Right lobe of liver (tissue), 6 donors: Measurements from ENCODE around the gene NDUFA12. TPM values are rescaled to one million over a fixed set of nuclear protein-coding genes. Genes with fewer than 3 reads are reported as not detected.

Source experiments
- ATAC-seq, 4 donors: fragments of 200-7000 bp; cut with Tn5 transposase; one replicate each; pipeline ENCODE4 v1.9.1; 2020; ENCODE audit warnings: mild to moderate bottlenecking in 4 of 4, moderate library complexity in 4 of 4
- DNase-seq, 3 donors: peaks; one replicate each; pipeline ENCODE4 v3.0.0-alpha.2; 2020
- H3K27ac ChIP-seq, 3 donors: fragments of 200-600 bp; one replicate each; pipeline ENCODE4 v1.8.0; 2022
- H3K27me3 ChIP-seq, 2 donors: fragments of 200-600 bp; one replicate each; pipeline ENCODE4 v1.8.0; 2022
- H3K36me3 ChIP-seq, 4 donors: fragments of 200-600 bp; sonication (generic) in 1 of 4; one replicate each; pipeline versions ENCODE4 v1.5.1 to v1.8.0; 2017 to 2022; ENCODE audit warnings: control low read depth in 1 of 4
- H3K4me1 ChIP-seq, 4 donors: fragments of 200-600 bp; sonication (generic) in 1 of 4; one replicate each; pipeline versions ENCODE4 v1.5.1 to v1.8.0; 2017 to 2022; ENCODE audit warnings: control low read depth in 1 of 4
- H3K4me3 ChIP-seq, 3 donors: fragments of 200-600 bp; one replicate each; pipeline ENCODE4 v1.8.0; 2022
- H3K9me3 ChIP-seq, 4 donors: fragments of 200-600 bp; sonication (generic) in 1 of 4; one replicate each; pipeline versions ENCODE4 v1.5.1 to v1.8.0; 2017 to 2022; ENCODE audit warnings: control low read depth in 1 of 4
- CTCF ChIP-seq, 4 donors: fragments of 200-600 bp in 3 of 4; fragments of 450-650 bp in 1 of 4; IDR thresholded peaks; one replicate each; pipeline versions ENCODE4 v1.5.1 to v1.8.0; 2016 to 2022; ENCODE audit warnings: antibody characterized with exemption in 4 of 4, mild to moderate bottlenecking in 2 of 4
- POLR2A ChIP-seq: fragments of 450-650 bp; IDR thresholded peaks from one replicate; pipeline ENCODE4 v1.6.1; 2017; ENCODE audit warnings: antibody characterized with exemption, mild to moderate bottlenecking
- WGBS: methylation state at CpG from one replicate; pipeline ENCODE4 v1.1.6; 2018; ENCODE audit warnings: low coverage, low lambda C conversion rate; ENCODE audit not compliant: insufficient coverage; ENCODE audit errors: missing lambda C conversion rate; 5-methylcytosine and 5-hydroxymethylcytosine counted together
- intact Hi-C, 2 donors: fragments of 100-400 bp; cut with DNase I; formaldehyde crosslinking; loops; one replicate each; pipeline versions ENCODE4 v1.11.2 to v1.14.1; 2022
- total RNA-seq, 6 experiments: library from RNA; depleted of rRNA in 2 of 6; stranded (reverse); fragments of >200 nt in 2 of 6; fragmentation: NEBNext Ultra II Directional in 3 of 6; extraction: Animal tissue kit (Norgen Biotek cat#: 25700) in 3 of 6; gene quantifications; one replicate each; pipeline versions ENCODE4 v1.1.0 to v1.2.4, GENCODE V29; 2016 to 2023
- donor health status: DM: no; HTN: yes; CAD: no.
- donor health status: DM: no; HTN: no; CAD: no.
- donor health status: DM: no; HTN: no; CAD: no.
- donor health status: DM: no; HTN: yes; CAD: no.
- donor health status: DM: no; HTN: yes; CAD: no.

NDUFA12 gene
- total RNA-seq, 6 experiments from 2014 or later: 39.9 to 96.0 (median 51.3) TPM

GRCh38 chr12:94941440-94941862 is 62.0 kb downstream of the NDUFA12 start:
- DNase-seq (no peak), ATAC-seq (peak in 3 of 4 donors; percentile 12 to 40 (median 32))
- no peak for TF ChIP-seq CTCF (IDR thresholded peaks at IDR 0.05)
- TF ChIP-seq POLR2A: no peak
- H3K27ac ChIP-seq: no peak overlapping the region
- no peaks in the 10 kb centered on the region for H3K4me1 ChIP-seq
- H3K4me3 ChIP-seq: no peak overlapping the region
- H3K9me3 ChIP-seq: no peaks in the 10 kb centered on the region
- intact Hi-C loops: no loop called here
- H3K36me3 ChIP-seq: no peaks in the 10 kb centered on the region
- H3K27me3 ChIP-seq: no peaks in the 10 kb centered on the region
- WGBS: 19% methylated on average over 7 of the region's 7 CpGs

- Histone ChIP-seq H3K4me1 (no peaks in the 10 kb centered on the region), H3K27ac (no peak overlapping the region), H3K36me3 (no peaks in the 10 kb centered on the region), H3K9me3 (no peaks in the 10 kb centered on the region), H3K4me3 (no peak overlapping the region), H3K27me3 (no peaks in the 10 kb centered on the region)
- TF ChIP-seq POLR2A (no peak), CTCF (IDR thresholded peaks at IDR 0.05) (no peak)
- DNase-seq (no peak), ATAC-seq (no peak)
- intact Hi-C loops: no loop called here
- 95% methylated on average over 3 of the region's 9 CpGs for WGBS
Measured at GRCh38 chr12:94940771-94941170, 62.7 kb downstream of the NDUFA12 start.

GRCh38 chr12:94938583-94938982 is 64.9 kb downstream of the NDUFA12 start:
- Histone ChIP-seq H3K4me1 (no peaks in the 10 kb centered on the region), H3K4me3 (no peak overlapping the region), H3K27ac (no peak overlapping the region), H3K36me3 (no peaks in the 10 kb centered on the region), H3K9me3 (no peaks in the 10 kb centered on the region), H3K27me3 (no peaks in the 10 kb centered on the region)
- intact Hi-C loops: no loop called here
- no peak for DNase-seq
- WGBS: 96% methylated on average over 3 of the region's 4 CpGs
- no peak for ATAC-seq
- no peak for TF ChIP-seq CTCF (IDR thresholded peaks at IDR 0.05)
- no peak for TF ChIP-seq POLR2A

- Histone ChIP-seq H3K27ac (no peak overlapping the region), H3K9me3 (no peaks in the 10 kb centered on the region), H3K36me3 (no peaks in the 10 kb centered on the region), H3K4me3 (no peak overlapping the region), H3K27me3 (no peaks in the 10 kb centered on the region), H3K4me1 (peaks cover 0 to 12% (median 2%) of the 10 kb centered on the region in 4 donors)
- intact Hi-C loops: no loop called here
- 85% methylated on average over 2 of the region's 2 CpGs for WGBS
- TF ChIP-seq CTCF (IDR thresholded peaks at IDR 0.05) (no peak), POLR2A (no peak)
- DNase-seq: no peak
- ATAC-seq: no peak
Measured at GRCh38 chr12:94930772-94931171, 72.7 kb downstream of the NDUFA12 start.

DNA sequence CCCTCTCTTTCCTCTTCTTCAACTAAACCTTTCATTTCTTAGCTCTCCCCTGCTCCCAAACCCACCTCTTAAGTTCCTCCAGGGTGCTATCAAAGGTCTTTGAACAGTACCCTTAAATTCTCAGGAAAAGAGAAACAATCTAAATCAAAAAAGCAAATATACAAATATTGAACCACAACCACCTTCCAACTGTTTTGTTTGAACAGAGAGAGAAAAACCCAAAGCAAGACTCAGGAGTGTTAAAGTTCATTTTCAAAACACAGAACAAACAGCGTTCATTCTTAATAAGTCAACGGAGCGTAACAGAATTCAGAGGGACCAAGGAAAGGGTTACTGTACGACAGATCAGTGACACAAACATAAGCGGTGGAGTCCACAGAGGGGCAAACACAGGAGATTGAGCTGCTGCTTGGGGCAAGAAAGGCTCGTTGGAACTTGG is 73.3 kb downstream of the NDUFA12 start:
- no peak overlapping the region for H3K4me3 ChIP-seq
- ATAC-seq: peak; percentile 75 to 90 (median 88)
- H3K4me1 ChIP-seq: peaks cover 0 to 12% (median 2%) of the 10 kb centered on the region in 4 donors
- H3K9me3 ChIP-seq: no peaks in the 10 kb centered on the region
- no peaks in the 10 kb centered on the region for H3K27me3 ChIP-seq
- TF ChIP-seq POLR2A: no peak
- WGBS: 20% methylated on average over 6 of the region's 6 CpGs
- no peaks in the 10 kb centered on the region for H3K36me3 ChIP-seq
- intact Hi-C loops: no loop called here
- DNase-seq: no peak
- H3K27ac ChIP-seq: no peak overlapping the region
